Measurements from ENCODE around the gene TRIM65. TPM values are rescaled to one million over a fixed set of nuclear protein-coding genes. Genes with fewer than 3 reads are reported as not detected.
"Not testable (repeated sequence)": the region's sequence is repeated elsewhere in the genome, so short reads cannot be mapped to it uniquely, and the experiment has no call there.

The TRIM65 gene
- total RNA-seq, 2 experiments from 2014 or later: 35.3 to 36.3 TPM

- H3K36me3 Mint-ChIP-seq: peaks cover 3% of the 10 kb centered on the region
- no peaks in the 10 kb centered on the region for H3K9me3 Mint-ChIP-seq
- peaks cover under 1% of the 10 kb centered on the region for H3K27me3 Mint-ChIP-seq
- ATAC-seq (ENCODE audit: low read depth) (no peak), DNase-seq (no peak)
- peak overlapping the region; percentile 89 for H3K27ac Mint-ChIP-seq
- POLR2A ChIA-PET: interaction anchor here (1.1 to 2.7 kb wide), 9 partner anchors 9 to 94 kb away, joined by 3 to 16 read pairs (median 8); partner anchors contain the start of genes UNC13D and WBP2
- no peak overlapping the region for H3K4me3 Mint-ChIP-seq
- peaks cover 28% of the 10 kb centered on the region for H3K4me1 Mint-ChIP-seq
Observed at GRCh38 chr17:75873587-75874322, 23.0 kb downstream of the TRIM65 start.

GRCh38 chr17:75872434-75873351, 24.1 kb downstream of the TRIM65 start:
- peaks cover 25% of the 10 kb centered on the region for H3K4me1 Mint-ChIP-seq
- H3K27ac Mint-ChIP-seq: peak overlapping the region; percentile 89
- no peaks in the 10 kb centered on the region for H3K9me3 Mint-ChIP-seq
- ATAC-seq (ENCODE audit: low read depth) (peak; percentile 51), DNase-seq (peak; percentile 66)
- H3K4me3 Mint-ChIP-seq: peak overlapping the region; percentile 49
- H3K27me3 Mint-ChIP-seq: no peaks in the 10 kb centered on the region
- POLR2A ChIA-PET: interaction anchor here (0.9 to 2.7 kb wide), 14 partner anchors 8 to 108 kb away, joined by 3 to 16 read pairs (median 5); partner anchors contain the start of genes GALK1, TRIM65, UNC13D and WBP2
- peaks cover 2% of the 10 kb centered on the region for H3K36me3 Mint-ChIP-seq

GRCh38 chr17:75870228-75870627, 26.5 kb downstream of the TRIM65 start:
- H3K36me3 Mint-ChIP-seq; H3K9me3 Mint-ChIP-seq; H3K27ac Mint-ChIP-seq; DNase-seq; H3K4me3 Mint-ChIP-seq; H3K27me3 Mint-ChIP-seq; ATAC-seq (ENCODE audit: low read depth): not testable (repeated sequence)
- POLR2A ChIA-PET: interaction anchor here (1.7 kb wide), 1 partner anchor 15 kb away, joined by 7 read pairs; the partner anchor contains the start of gene WBP2
- H3K4me1 Mint-ChIP-seq: peaks cover 17% of the 10 kb centered on the region

GRCh38 chr17:75869282-75870141, 27.2 kb downstream of the TRIM65 start:
- Mint-ChIP-seq H3K4me3 (no peak overlapping the region), H3K36me3 (peaks cover 2% of the 10 kb centered on the region), H3K9me3 (no peaks in the 10 kb centered on the region), H3K27me3 (no peaks in the 10 kb centered on the region), H3K4me1 (peaks cover 19% of the 10 kb centered on the region), H3K27ac (no peak overlapping the region)
- POLR2A ChIA-PET: interaction anchor here (1.7 kb wide), 1 partner anchor 14 kb away, joined by 7 read pairs; the partner anchor contains the start of gene WBP2
- DNase-seq (no peak), ATAC-seq (ENCODE audit: low read depth) (no peak)

GRCh38 chr17:75868730-75869281, 27.9 kb downstream of the TRIM65 start:
- not testable (repeated sequence) for ATAC-seq (ENCODE audit: low read depth); H3K9me3 Mint-ChIP-seq; H3K27me3 Mint-ChIP-seq; H3K36me3 Mint-ChIP-seq; H3K27ac Mint-ChIP-seq; DNase-seq; H3K4me3 Mint-ChIP-seq
- peaks cover 25% of the 10 kb centered on the region for H3K4me1 Mint-ChIP-seq
- POLR2A ChIA-PET: interaction anchor here (1.7 kb wide), 1 partner anchor 13 kb away, joined by 7 read pairs; the partner anchor contains the start of gene WBP2

GRCh38 chr17:75865404-75866188, 31.2 kb downstream of the TRIM65 start:
- ATAC-seq (ENCODE audit: low read depth); H3K9me3 Mint-ChIP-seq; H3K36me3 Mint-ChIP-seq; DNase-seq; H3K27me3 Mint-ChIP-seq; H3K4me3 Mint-ChIP-seq: not testable (repeated sequence)
- Mint-ChIP-seq H3K4me1 (peaks cover 17% of the 10 kb centered on the region), H3K27ac (peak overlapping the region; percentile 76)
- POLR2A ChIA-PET: interaction anchor here (0.7 to 4.1 kb wide), 9 partner anchors 8 to 112 kb away, joined by 3 to 37 read pairs (median 4); partner anchors contain the start of genes TRIM47 and WBP2

- not testable (repeated sequence) for H3K27me3 Mint-ChIP-seq, H3K36me3 Mint-ChIP-seq, DNase-seq, H3K9me3 Mint-ChIP-seq
- peak; percentile 38 for ATAC-seq (ENCODE audit: low read depth)
- Mint-ChIP-seq H3K4me1 (peaks cover 17% of the 10 kb centered on the region), H3K27ac (peak overlapping the region; percentile 76), H3K4me3 (peak overlapping the region; percentile 48)
- POLR2A ChIA-PET: interaction anchor here (0.7 to 4.1 kb wide), 10 partner anchors 9 to 111 kb away, joined by 3 to 37 read pairs (median 4); partner anchors contain the start of genes TRIM47, TRIM65 and WBP2
Observed at GRCh38 chr17:75864887-75865286, 31.9 kb downstream of the TRIM65 start.

- Mint-ChIP-seq H3K36me3 (no peaks in the 10 kb centered on the region), H3K27me3 (no peaks in the 10 kb centered on the region), H3K4me3 (peak overlapping the region; percentile 48), H3K27ac (peak overlapping the region; percentile 76), H3K9me3 (no peaks in the 10 kb centered on the region), H3K4me1 (peaks cover 18% of the 10 kb centered on the region)
- peak; percentile 58 for DNase-seq
- POLR2A ChIA-PET: interaction anchor here (0.7 to 4.1 kb wide), 9 partner anchors 9 to 111 kb away, joined by 3 to 37 read pairs (median 5); partner anchors contain the start of genes TRIM47, TRIM65 and WBP2
- peak; percentile 77 for ATAC-seq (ENCODE audit: low read depth)
Observed at GRCh38 chr17:75864448-75864871, 32.3 kb downstream of the TRIM65 start.

GRCh38 chr17:75861927-75862317, 34.8 kb downstream of the TRIM65 start:
- Mint-ChIP-seq H3K36me3 (no peaks in the 10 kb centered on the region), H3K27ac (peak overlapping the region; percentile 62), H3K4me3 (no peak overlapping the region), H3K4me1 (peaks cover 32% of the 10 kb centered on the region), H3K27me3 (no peaks in the 10 kb centered on the region), H3K9me3 (no peaks in the 10 kb centered on the region)
- no peak for DNase-seq
- POLR2A ChIA-PET: interaction anchor here (0.9 to 5.0 kb wide), 6 partner anchors 11 to 83 kb away, joined by 3 to 41 read pairs (median 4); partner anchors contain the start of genes TRIM47 and TRIM65
- no peak for ATAC-seq (ENCODE audit: low read depth)

- H3K9me3 Mint-ChIP-seq; H3K36me3 Mint-ChIP-seq; H3K27me3 Mint-ChIP-seq; ATAC-seq (ENCODE audit: low read depth); DNase-seq: not testable (repeated sequence)
- peak overlapping the region; percentile 8 for H3K4me3 Mint-ChIP-seq
- H3K4me1 Mint-ChIP-seq: peaks cover 27% of the 10 kb centered on the region
- H3K27ac Mint-ChIP-seq: peak overlapping the region; percentile 88
- POLR2A ChIA-PET: interaction anchor here (0.7 to 9.0 kb wide), 7 partner anchors 13 to 76 kb away, joined by 3 to 101 read pairs (median 9); partner anchors contain the start of genes TRIM47, TRIM65 and UNC13D
Observed at GRCh38 chr17:75859358-75859757, 37.4 kb downstream of the TRIM65 start.

GRCh38 chr17:75856062-75856756, 40.5 kb downstream of the TRIM65 start:
- DNase-seq (no peak), ATAC-seq (ENCODE audit: low read depth) (peak; percentile 20)

More at GRCh38 chr17:75856062-75856756, 40.5 kb downstream of the TRIM65 start:
- no peak overlapping the region for H3K4me3 Mint-ChIP-seq
- no peaks in the 10 kb centered on the region for H3K27me3 Mint-ChIP-seq
- POLR2A ChIA-PET: interaction anchor here (0.6 to 9.0 kb wide), 18 partner anchors 8 to 103 kb away, joined by 3 to 101 read pairs (median 9); partner anchors contain the start of genes GALK1, TRIM47, TRIM65 and UNC13D
- peaks cover 25% of the 10 kb centered on the region for H3K4me1 Mint-ChIP-seq
- peak overlapping the region; percentile 90 for H3K27ac Mint-ChIP-seq
- H3K9me3 Mint-ChIP-seq: no peaks in the 10 kb centered on the region
- no peaks in the 10 kb centered on the region for H3K36me3 Mint-ChIP-seq

All from activated naive CD8-positive, alpha-beta T cell treated with anti-CD3 and anti-CD28 coated beads, Interleukin-2, amount 10 ng/mL, durations not matched to agents 7 days and 5 days (primary cell).